Karpas-422 (cell line): ENCODE measurements around the gene POLR2I. TPM values are rescaled to one million over a fixed set of nuclear protein-coding genes. Genes with fewer than 3 reads are reported as not detected.

ENCODE experiments used
- DNase-seq: peaks from one replicate; pipeline ENCODE4 v3.0.0-alpha.2; 2015
- H2AFZ ChIP-seq: fragments of 200-600 bp; sonication (generic); 2 replicates; pipeline ENCODE4 v1.6.1; 2014; ENCODE audit warnings: antibody characterized with exemption, low read length, mixed read lengths
- H3K27ac ChIP-seq: fragments of 200-600 bp; sonication (generic); 2 replicates; pipeline ENCODE4 v1.5.1; 2014; ENCODE audit warnings: mild to moderate bottlenecking, low read length, moderate library complexity
- H3K27me3 ChIP-seq: fragments of 200-600 bp; sonication (generic); 2 replicates; pipeline ENCODE4 v1.6.1; 2014; ENCODE audit warnings: low read length, mixed read lengths
- H3K36me3 ChIP-seq: fragments of 200-600 bp; sonication (generic); 2 replicates; pipeline ENCODE4 v1.6.1; 2014; ENCODE audit warnings: low read length, mixed read lengths; ENCODE audit not compliant: insufficient read depth
- H3K4me1 ChIP-seq: fragments of 200-600 bp; sonication (generic); 2 replicates; pipeline ENCODE4 v1.6.1; 2014; ENCODE audit warnings: mild to moderate bottlenecking, low read length, mixed read lengths
- H3K4me2 ChIP-seq: fragments of 200-600 bp; sonication (generic); 2 replicates; pipeline ENCODE4 v1.6.1; 2014; ENCODE audit warnings: low read length, low read depth, mild to moderate bottlenecking; ENCODE audit not compliant: poor library complexity, severe bottlenecking
- H3K4me3 ChIP-seq: fragments of 200-600 bp; sonication (generic); 2 replicates; pipeline ENCODE4 v1.5.1; 2014; ENCODE audit warnings: mild to moderate bottlenecking, antibody characterized with exemption, low read length, mixed read lengths
- H3K79me2 ChIP-seq: fragments of 200-600 bp; sonication (generic); 2 replicates; pipeline ENCODE4 v1.6.1; 2014; ENCODE audit warnings: mild to moderate bottlenecking, low read length, mixed read lengths
- H3K9ac ChIP-seq: fragments of 200-600 bp; sonication (generic); 2 replicates; pipeline ENCODE4 v1.6.0; 2014; ENCODE audit warnings: low read length
- H3K9me2 ChIP-seq: fragments of 200-600 bp; sonication (generic), shearing (Covaris generic); replicated peaks from 2 replicates; pipeline ENCODE4 v1.6.0; 2014; ENCODE audit warnings: mild to moderate bottlenecking, low read length, moderate library complexity; ENCODE audit not compliant: insufficient read depth
- H3K9me3 ChIP-seq: fragments of 300-700, 200-600 bp; sonication (generic); 2 replicates; pipeline ENCODE4 v1.6.1; 2014; ENCODE audit warnings: low read length, mixed read lengths
- H4K20me1 ChIP-seq: fragments of 200-600 bp; sonication (generic); 2 replicates; pipeline ENCODE4 v1.6.1; 2014; ENCODE audit warnings: mild to moderate bottlenecking, antibody characterized with exemption, low read length, low read depth; ENCODE audit not compliant: insufficient read depth
- total RNA-seq: library from RNA; depleted of rRNA; stranded (reverse); fragments of >200 nt; shearing (Covaris generic); gene quantifications from 2 replicates; pipeline ENCODE4 v1.2.3, GENCODE V29; 2014; ENCODE audit warnings: low replicate concordance

Gene POLR2I
- total RNA-seq, 1 experiment from 2014 or later = 175 TPM

DNA sequence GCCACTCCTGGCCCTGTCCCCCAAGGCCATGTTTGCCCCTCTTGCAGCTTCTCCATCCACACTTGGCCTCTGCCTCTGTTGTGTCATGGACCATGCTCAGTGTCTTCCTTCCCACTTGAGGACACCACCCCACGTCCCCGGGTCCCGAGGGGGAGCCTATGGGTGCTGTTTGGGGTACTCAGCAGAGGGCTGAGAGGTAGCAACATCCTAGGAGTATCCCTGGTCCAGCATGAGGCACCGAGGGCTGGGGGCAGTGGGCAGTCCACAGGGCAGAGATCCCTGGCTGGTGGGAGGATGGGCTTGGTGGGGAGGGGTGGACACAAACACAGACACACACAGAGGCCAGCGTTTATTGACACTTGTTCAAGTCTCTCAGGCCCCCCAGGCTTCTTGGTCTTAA, 35.9 kb upstream of the POLR2I start:
- Histone ChIP-seq H3K4me1 (no peaks in the 10 kb centered on the region), H3K36me3 (peaks cover 3% of the 10 kb centered on the region), H3K4me3 (no peak overlapping the region), H3K79me2 (no peaks in the 10 kb centered on the region), H4K20me1 (no peaks in the 10 kb centered on the region), H3K9me3 (no peaks in the 10 kb centered on the region), H3K9me2 (no peaks in the 10 kb centered on the region), H3K27ac (no peak overlapping the region), H3K27me3 (no peaks in the 10 kb centered on the region), H3K9ac (no peak overlapping the region), H3K4me2 (no peak overlapping the region), H2AFZ (no peak overlapping the region)
- DNase-seq = no peak

DNA sequence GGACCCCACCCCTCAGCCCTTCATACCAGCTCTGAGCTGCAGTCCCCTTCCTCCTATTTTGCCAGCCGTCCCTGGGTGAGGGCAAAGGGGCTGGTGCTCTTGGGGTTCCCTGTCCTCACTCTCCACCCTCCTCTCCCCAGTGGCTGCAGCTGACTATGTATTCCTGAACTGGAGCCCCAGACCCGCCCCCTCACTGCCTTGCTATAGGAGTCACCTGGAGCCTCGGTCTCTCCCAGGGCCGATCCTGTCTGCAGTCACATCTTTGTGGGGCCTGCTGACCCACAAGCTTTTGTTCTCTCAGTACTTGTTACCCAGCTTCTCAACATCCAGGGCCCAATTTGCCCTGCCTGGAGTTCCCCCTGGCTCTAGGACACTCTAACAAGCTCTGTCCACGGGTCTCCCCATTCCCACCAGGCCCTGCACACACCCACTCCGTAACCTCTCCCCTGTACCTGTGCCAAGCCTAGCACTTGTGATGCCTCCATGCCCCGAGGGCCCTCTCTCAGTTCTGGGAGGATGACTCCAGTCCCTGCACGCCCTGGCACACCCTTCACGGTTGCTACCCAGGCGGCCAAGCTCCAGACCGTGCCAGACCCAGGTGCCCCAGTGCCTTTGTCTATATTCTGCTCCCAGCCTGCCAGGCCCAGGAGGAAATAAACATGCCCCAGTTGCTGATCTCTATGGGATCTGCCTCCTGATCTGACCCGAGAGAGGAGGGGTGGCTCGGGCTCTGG, 35.2 kb upstream of the POLR2I start:
- no peaks in the 10 kb centered on the region for H3K9me3 ChIP-seq
- H3K9ac ChIP-seq = no peak overlapping the region
- no peak overlapping the region for H3K4me3 ChIP-seq
- no peaks in the 10 kb centered on the region for H3K79me2 ChIP-seq
- no peaks in the 10 kb centered on the region for H3K9me2 ChIP-seq
- H3K36me3 ChIP-seq = peaks cover 6% of the 10 kb centered on the region
- no peak for DNase-seq
- no peaks in the 10 kb centered on the region for H3K4me1 ChIP-seq
- no peaks in the 10 kb centered on the region for H4K20me1 ChIP-seq
- H3K4me2 ChIP-seq = no peak overlapping the region
- no peak overlapping the region for H2AFZ ChIP-seq
- H3K27me3 ChIP-seq = no peaks in the 10 kb centered on the region
- H3K27ac ChIP-seq = no peak overlapping the region

DNA sequence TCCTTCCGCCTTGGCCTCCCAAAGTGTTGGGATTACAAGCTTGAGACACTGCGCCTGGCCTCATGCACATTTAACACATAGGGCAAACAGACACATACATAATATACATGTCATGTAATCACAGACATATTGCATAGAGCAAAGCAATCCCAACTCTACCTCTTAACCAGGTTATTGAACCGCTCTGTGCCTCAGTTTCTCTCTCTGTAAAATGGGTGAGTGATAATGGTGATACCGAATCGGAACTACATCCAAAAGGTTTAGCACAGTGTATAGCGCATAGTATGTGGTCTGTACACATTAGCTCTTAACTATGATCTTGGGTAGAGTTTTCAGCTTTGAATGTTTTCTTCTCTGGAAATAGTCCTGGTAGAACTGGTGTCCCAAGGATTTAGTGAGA, 29.9 kb upstream of the POLR2I start:
- H3K27me3 ChIP-seq = no peaks in the 10 kb centered on the region
- H3K4me3 ChIP-seq = no peak overlapping the region
- no peaks in the 10 kb centered on the region for H3K9me2 ChIP-seq
- no peak overlapping the region for H3K27ac ChIP-seq
- H3K9me3 ChIP-seq = no peaks in the 10 kb centered on the region
- H3K4me2 ChIP-seq = no peak overlapping the region
- no peak overlapping the region for H2AFZ ChIP-seq
- no peak overlapping the region for H3K9ac ChIP-seq
- H3K79me2 ChIP-seq = peaks cover 19% of the 10 kb centered on the region
- no peak for DNase-seq
- H4K20me1 ChIP-seq = 0 out of 2 replicates have a peak, but pooled peaks cover 3% of the 10 kb centered on the region
- H3K4me1 ChIP-seq = peaks cover 8% of the 10 kb centered on the region
- H3K36me3 ChIP-seq = peaks cover 13% of the 10 kb centered on the region; the same call in 1 of the 2 replicates

DNA sequence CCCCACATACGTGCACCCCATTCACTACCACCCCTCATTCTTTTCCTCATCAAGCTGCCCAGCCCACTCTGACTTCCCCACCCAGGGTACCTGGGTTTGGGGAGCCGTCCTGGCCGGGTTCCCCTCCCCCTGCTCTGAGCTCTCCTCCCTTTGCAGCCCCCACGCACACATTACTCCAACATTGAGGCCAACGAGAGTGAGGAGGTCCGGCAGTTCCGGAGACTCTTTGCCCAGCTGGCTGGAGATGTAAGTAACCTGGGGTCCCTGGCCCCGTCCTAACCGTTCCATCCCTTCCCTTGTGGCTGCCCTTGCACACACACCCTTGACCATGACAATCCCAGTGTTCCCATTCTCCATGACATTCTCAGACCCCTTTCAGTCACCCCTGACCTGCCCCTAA, 27.8 kb upstream of the POLR2I start:
- Histone ChIP-seq H3K4me2 (no peak overlapping the region), H3K4me1 (peaks cover 14% of the 10 kb centered on the region), H3K36me3 (peaks cover 13% of the 10 kb centered on the region; the same call in 1 of the 2 replicates), H3K9me3 (no peaks in the 10 kb centered on the region), H3K4me3 (no peak overlapping the region), H4K20me1 (0 out of 2 replicates have a peak, but pooled peaks cover 3% of the 10 kb centered on the region), H3K9ac (no peak overlapping the region), H2AFZ (no peak overlapping the region), H3K9me2 (no peaks in the 10 kb centered on the region), H3K27ac (no peak overlapping the region), H3K27me3 (no peaks in the 10 kb centered on the region), H3K79me2 (peaks cover 19% of the 10 kb centered on the region)
- DNase-seq = no peak

DNA sequence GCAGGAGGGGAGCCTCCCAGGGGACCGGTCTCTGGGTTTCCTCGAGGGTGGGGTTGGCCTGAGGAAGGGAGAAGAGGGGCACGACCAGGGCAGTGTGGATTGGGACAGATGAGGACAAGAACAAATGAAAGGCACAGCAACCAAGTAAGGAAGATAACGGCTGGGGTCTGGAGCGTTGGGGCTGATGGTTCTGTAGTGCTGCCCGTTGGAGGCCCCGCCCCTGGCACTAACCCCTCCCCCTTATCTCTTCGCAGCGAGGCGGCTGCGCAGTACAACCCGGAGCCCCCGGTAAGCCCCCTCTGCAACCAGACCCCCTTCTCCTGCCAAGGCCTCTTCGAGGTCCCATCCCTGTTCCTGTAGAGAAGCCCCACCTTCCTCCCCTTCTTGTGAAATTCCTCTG, 27.4 kb upstream of the POLR2I start:
- H3K4me2 ChIP-seq = no peak overlapping the region
- H3K27ac ChIP-seq = no peak overlapping the region
- H3K9ac ChIP-seq = no peak overlapping the region
- H3K9me3 ChIP-seq = no peaks in the 10 kb centered on the region
- H3K9me2 ChIP-seq = no peaks in the 10 kb centered on the region
- peaks cover 13% of the 10 kb centered on the region; the same call in 1 of the 2 replicates for H3K36me3 ChIP-seq
- no peaks in the 10 kb centered on the region for H3K27me3 ChIP-seq
- peaks cover 14% of the 10 kb centered on the region for H3K4me1 ChIP-seq
- H2AFZ ChIP-seq = no peak overlapping the region
- H4K20me1 ChIP-seq = 0 out of 2 replicates have a peak, but pooled peaks cover 3% of the 10 kb centered on the region
- peak; percentile 21 for DNase-seq
- peaks cover 19% of the 10 kb centered on the region for H3K79me2 ChIP-seq
- H3K4me3 ChIP-seq = no peak overlapping the region; the same call in 1 of the 2 replicates

DNA sequence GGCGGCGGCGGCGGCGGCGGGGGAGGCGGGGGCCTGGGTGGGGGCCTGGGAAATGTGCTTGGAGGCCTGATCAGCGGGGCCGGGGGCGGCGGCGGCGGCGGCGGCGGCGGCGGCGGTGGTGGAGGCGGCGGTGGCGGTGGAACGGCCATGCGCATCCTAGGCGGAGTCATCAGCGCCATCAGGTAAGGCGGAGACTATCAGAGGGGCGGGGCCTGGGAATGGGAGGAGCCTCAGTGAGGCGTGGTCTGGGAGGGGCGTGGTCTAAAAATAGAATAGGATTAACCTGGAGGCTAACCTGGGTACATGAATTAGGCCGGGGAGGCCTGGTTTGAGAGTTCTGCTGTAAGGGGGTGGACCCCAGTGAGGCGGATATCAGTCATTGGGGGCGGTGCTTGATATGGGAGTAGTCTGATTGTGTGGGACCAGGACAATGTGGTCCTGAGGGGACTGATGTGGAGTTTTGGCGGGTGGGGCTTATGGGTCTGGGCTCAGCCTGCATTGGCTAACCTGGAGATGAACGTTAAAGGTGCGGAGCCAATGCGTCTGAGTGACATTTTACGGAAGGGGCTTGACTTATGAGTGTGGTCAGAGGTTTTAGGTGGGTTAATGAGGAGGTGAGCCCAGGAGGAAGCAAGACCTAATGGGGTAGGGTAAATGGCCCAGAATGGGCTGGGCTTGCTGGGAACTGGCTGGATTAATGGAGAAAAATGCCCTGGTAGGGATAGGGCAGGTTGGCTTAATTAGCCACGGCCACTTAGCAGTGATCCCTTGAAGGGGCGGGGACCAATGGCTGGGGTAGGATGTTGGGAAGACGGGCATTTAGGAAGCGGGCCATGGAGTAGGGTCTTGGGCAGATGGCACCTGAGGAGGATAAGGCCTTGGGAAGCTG, 26.6 kb upstream of the POLR2I start:
- Histone ChIP-seq H3K9me3 (no peaks in the 10 kb centered on the region), H3K36me3 (peaks cover 13% of the 10 kb centered on the region; the same call in 1 of the 2 replicates), H3K79me2 (peaks cover 19% of the 10 kb centered on the region), H2AFZ (no peak overlapping the region), H3K9ac (peak overlapping the region; percentile 88), H4K20me1 (0 out of 2 replicates have a peak, but pooled peaks cover 3% of the 10 kb centered on the region), H3K4me1 (peaks cover 14% of the 10 kb centered on the region), H3K4me2 (peak overlapping the region; percentile 100), H3K27me3 (no peaks in the 10 kb centered on the region), H3K9me2 (no peaks in the 10 kb centered on the region), H3K27ac (no peak overlapping the region), H3K4me3 (peak overlapping the region; percentile 95)
- DNase-seq = peak; percentile 94

DNA sequence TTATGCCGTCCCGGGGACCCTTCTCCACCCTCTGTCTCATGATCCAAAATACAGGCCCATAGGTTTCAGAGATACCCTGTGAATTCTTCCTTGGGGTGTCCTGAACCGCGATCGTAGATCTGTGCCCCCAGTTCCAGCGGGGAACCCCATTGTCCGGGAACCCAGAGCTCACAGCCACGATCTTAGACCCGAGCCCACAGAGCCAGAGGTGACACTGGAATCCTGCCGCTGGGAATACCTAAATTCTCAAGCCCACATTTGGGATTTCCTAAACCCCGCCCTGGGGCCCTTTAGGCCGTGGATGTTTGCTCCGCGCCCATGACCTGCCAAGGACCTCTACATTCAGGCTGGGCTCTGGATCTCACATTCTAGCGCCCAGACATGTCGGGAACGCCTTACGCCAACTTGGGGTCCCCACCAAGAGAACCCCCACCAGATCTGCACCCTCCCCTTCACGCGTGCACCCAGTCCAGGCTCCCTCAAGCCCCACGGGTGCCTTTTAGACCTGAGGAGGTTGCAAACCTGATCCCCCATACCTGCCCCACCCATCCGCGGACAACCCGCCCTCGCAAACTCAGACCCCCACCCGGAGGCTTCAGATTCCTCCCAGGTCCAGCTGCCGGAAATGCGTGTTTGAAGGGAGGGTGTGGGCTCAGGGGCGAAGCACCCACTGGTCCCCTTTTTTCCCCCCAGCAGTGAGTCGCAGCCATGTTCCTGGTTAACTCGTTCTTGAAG, 25.8 kb upstream of the POLR2I start:
- Histone ChIP-seq H4K20me1 (0 out of 2 replicates have a peak, but pooled peaks cover 3% of the 10 kb centered on the region), H3K4me1 (peaks cover 14% of the 10 kb centered on the region), H3K36me3 (peaks cover 9% of the 10 kb centered on the region; the same call in 1 of the 2 replicates), H2AFZ (peak overlapping the region; percentile 60), H3K9me2 (no peaks in the 10 kb centered on the region), H3K4me2 (peak overlapping the region; percentile 100), H3K4me3 (peak overlapping the region; percentile 95), H3K27me3 (no peaks in the 10 kb centered on the region), H3K27ac (peak overlapping the region; percentile 80), H3K9me3 (no peaks in the 10 kb centered on the region), H3K9ac (peak overlapping the region; percentile 88), H3K79me2 (peaks cover 19% of the 10 kb centered on the region)
- peak; percentile 93 for DNase-seq
